CD14-positive monocyte (primary cell): Measurements from ENCODE around the gene RIMS1. TPM values are rescaled to one million over a fixed set of nuclear protein-coding genes. Genes with fewer than 3 reads are reported as not detected.

Experiments used
- DNase-seq, 3 donors: peaks; one replicate each; pipeline ENCODE4 v3.0.0-alpha.2; 2011 to 2022
- H2AFZ ChIP-seq: 2 replicates; pipeline ENCODE4 v1.6.0; 2012; ENCODE audit warnings: mild to moderate bottlenecking, low read depth, low read length, inconsistent platforms; ENCODE audit not compliant: insufficient read depth, poor library complexity, severe bottlenecking
- H3K27ac ChIP-seq, 2 donors: 1 replicate in 1 of 2; 2 replicates in 1 of 2; pipeline ENCODE4 v1.5.1; 2012 to 2013; ENCODE audit warnings: low read length in 2 of 2, control low read depth in 1 of 2, inconsistent platforms in 1 of 2, low read depth in 1 of 2, mild to moderate bottlenecking in 1 of 2
- H3K27me3 ChIP-seq, 2 donors: one replicate each; pipeline versions ENCODE4 v1.6.0 to v1.6.1; 2011 to 2013; ENCODE audit warnings: low read length in 2 of 2; ENCODE audit not compliant: control insufficient read depth in 2 of 2, insufficient read depth in 2 of 2
- H3K36me3 ChIP-seq, 2 donors: replicated peaks in 1 of 2; 1 replicate in 1 of 2; 2 replicates in 1 of 2; pipeline versions ENCODE4 v1.5.1 to v1.6.1; 2012 to 2013; ENCODE audit warnings: low read length in 2 of 2, control low read depth in 1 of 2, inconsistent platforms in 1 of 2, mild to moderate bottlenecking in 1 of 2; ENCODE audit not compliant: insufficient read depth in 2 of 2, control insufficient read depth in 1 of 2
- H3K4me1 ChIP-seq, 2 donors: 1 replicate in 1 of 2; 2 replicates in 1 of 2; pipeline versions ENCODE4 v1.5.1 to v1.6.1; 2012 to 2013; ENCODE audit warnings: low read length in 2 of 2, control low read depth in 1 of 2, inconsistent platforms in 1 of 2, mild to moderate bottlenecking in 1 of 2, moderate library complexity in 1 of 2; ENCODE audit not compliant: insufficient read depth in 2 of 2, control insufficient read depth in 1 of 2
- H3K4me2 ChIP-seq: replicated peaks from 2 replicates; pipeline ENCODE3; 2012; ENCODE audit warnings: low read length, moderate library complexity, mild to moderate bottlenecking; ENCODE audit not compliant: poor library complexity, severe bottlenecking; ENCODE audit errors: extremely low read depth
- H3K4me3 ChIP-seq, 3 experiments: fragments of 200-600 bp in 1 of 3; sonication (generic) in 1 of 3; replicated peaks in 1 of 3; 1 replicate in 2 of 3; 2 replicates in 1 of 3; pipeline ENCODE4 v1.5.1; 2011 to 2013; ENCODE audit warnings: low read length in 3 of 3, mild to moderate bottlenecking in 3 of 3, control low read depth in 2 of 3, low read depth in 2 of 3, inconsistent platforms in 1 of 3, moderate library complexity in 1 of 3
- H3K79me2 ChIP-seq: 2 replicates; pipeline ENCODE4 v1.6.0; 2012; ENCODE audit warnings: mild to moderate bottlenecking, control low read depth, inconsistent platforms, low read length, moderate library complexity; ENCODE audit not compliant: insufficient read depth
- H3K9ac ChIP-seq: 2 replicates; pipeline ENCODE4 v1.6.0; 2017; ENCODE audit warnings: low read length, mild to moderate bottlenecking; ENCODE audit not compliant: insufficient read depth, poor library complexity, severe bottlenecking
- H3K9me3 ChIP-seq, 2 donors: replicated peaks in 1 of 2; 1 replicate in 1 of 2; 2 replicates in 1 of 2; pipeline versions ENCODE4 v1.5.1 to v1.6.1; 2012 to 2013; ENCODE audit warnings: low read length in 2 of 2, control low read depth in 1 of 2; ENCODE audit not compliant: control insufficient read depth in 1 of 2, insufficient read depth in 1 of 2
- H4K20me1 ChIP-seq: 2 replicates; pipeline ENCODE4 v1.6.0; 2012; ENCODE audit warnings: mild to moderate bottlenecking, low read length, control low read depth, moderate library complexity; ENCODE audit not compliant: insufficient read depth
- H3K27ac Mint-ChIP-seq, 7 donors: one replicate each; pipeline ENCODE4 v1.8.0; 2020; ENCODE audit warnings: mild to moderate bottlenecking in 7 of 7, mixed read lengths in 7 of 7, moderate library complexity in 6 of 7, inconsistent platforms in 2 of 7
- H3K27me3 Mint-ChIP-seq, 3 donors: one replicate each; pipeline ENCODE4 v1.8.0; 2021 to 2022; ENCODE audit warnings: low read depth in 3 of 3, mild to moderate bottlenecking in 3 of 3, mixed read lengths in 3 of 3, moderate library complexity in 3 of 3, inconsistent platforms in 1 of 3
- H3K36me3 Mint-ChIP-seq, 2 donors: one replicate each; pipeline ENCODE4 v1.8.0; 2020; ENCODE audit warnings: mixed read lengths in 2 of 2, inconsistent platforms in 1 of 2, mild to moderate bottlenecking in 1 of 2
- H3K4me1 Mint-ChIP-seq: one replicate; pipeline ENCODE4 v1.8.0; 2020; ENCODE audit warnings: mild to moderate bottlenecking, mixed read lengths
- H3K4me3 Mint-ChIP-seq, 2 donors: one replicate each; pipeline ENCODE4 v1.8.0; 2020; ENCODE audit warnings: mild to moderate bottlenecking in 2 of 2, mixed read lengths in 2 of 2, moderate library complexity in 1 of 2
- H3K9me3 Mint-ChIP-seq, 7 donors: one replicate each; pipeline ENCODE4 v1.8.0; 2020 to 2022; ENCODE audit warnings: mixed read lengths in 7 of 7, mild to moderate bottlenecking in 6 of 7, moderate library complexity in 6 of 7, inconsistent platforms in 2 of 7
- WGBS: methylation state at CpG from one replicate; pipeline ENCODE4 v1.1.5; 2013; ENCODE audit warnings: missing lambda C conversion rate; ENCODE audit not compliant: insufficient coverage; 5-methylcytosine and 5-hydroxymethylcytosine counted together
- intact Hi-C, 2 donors: fragments of 100-400 bp; cut with micrococcal nuclease; formaldehyde crosslinking; loops; one replicate each; pipeline versions ENCODE4 v1.15.0 to v1.15.1; 2023
- polyA plus RNA-seq, 3 donors: library from polyadenylated mRNA; depleted of rRNA in 1 of 3; unstranded in 2 of 3; stranded (reverse) in 1 of 3; fragments of 300-500 nt in 2 of 3; fragments of >200 nt in 1 of 3; fragmentation: Illumina TruSeq in 2 of 3; gene quantifications; 1 replicate in 2 of 3; 2 replicates in 1 of 3; pipeline ENCODE4 v1.2.3, GENCODE V29; 2012 to 2021
- TF ChIP-seq, protein P1 (sequence below): fragments of 200-600 bp; IDR thresholded peaks from one replicate; pipeline ENCODE4 v1.8.0; 2022; ENCODE audit warnings: antibody characterized with exemption, mild to moderate bottlenecking

Gene RIMS1
- polyA plus RNA-seq, 3 donors = not detected

- H3K9me3 ChIP-seq = no peaks in the 10 kb centered on the region
- H3K36me3 ChIP-seq = no peaks in the 10 kb centered on the region
- no peak overlapping the region for H3K4me3 Mint-ChIP-seq
- H4K20me1 ChIP-seq = no peaks in the 10 kb centered on the region
- H3K27me3 ChIP-seq = no peaks in the 10 kb centered on the region
- H3K27me3 Mint-ChIP-seq = no peaks in the 10 kb centered on the region
- no peak overlapping the region for H3K27ac Mint-ChIP-seq
- H3K4me1 Mint-ChIP-seq = no peaks in the 10 kb centered on the region
- H3K9me3 Mint-ChIP-seq = no peaks in the 10 kb centered on the region
- intact Hi-C loops = no loop called here
- H2AFZ ChIP-seq = no peak overlapping the region
- H3K9ac ChIP-seq = no peak overlapping the region
- 100% methylated on average over 1 of the region's 2 CpGs for WGBS
- H3K79me2 ChIP-seq = no peaks in the 10 kb centered on the region
- no peak overlapping the region for H3K27ac ChIP-seq
- no peaks in the 10 kb centered on the region for H3K4me1 ChIP-seq
- H3K4me3 ChIP-seq = no peak overlapping the region
- TF ChIP-seq, protein P1, sequence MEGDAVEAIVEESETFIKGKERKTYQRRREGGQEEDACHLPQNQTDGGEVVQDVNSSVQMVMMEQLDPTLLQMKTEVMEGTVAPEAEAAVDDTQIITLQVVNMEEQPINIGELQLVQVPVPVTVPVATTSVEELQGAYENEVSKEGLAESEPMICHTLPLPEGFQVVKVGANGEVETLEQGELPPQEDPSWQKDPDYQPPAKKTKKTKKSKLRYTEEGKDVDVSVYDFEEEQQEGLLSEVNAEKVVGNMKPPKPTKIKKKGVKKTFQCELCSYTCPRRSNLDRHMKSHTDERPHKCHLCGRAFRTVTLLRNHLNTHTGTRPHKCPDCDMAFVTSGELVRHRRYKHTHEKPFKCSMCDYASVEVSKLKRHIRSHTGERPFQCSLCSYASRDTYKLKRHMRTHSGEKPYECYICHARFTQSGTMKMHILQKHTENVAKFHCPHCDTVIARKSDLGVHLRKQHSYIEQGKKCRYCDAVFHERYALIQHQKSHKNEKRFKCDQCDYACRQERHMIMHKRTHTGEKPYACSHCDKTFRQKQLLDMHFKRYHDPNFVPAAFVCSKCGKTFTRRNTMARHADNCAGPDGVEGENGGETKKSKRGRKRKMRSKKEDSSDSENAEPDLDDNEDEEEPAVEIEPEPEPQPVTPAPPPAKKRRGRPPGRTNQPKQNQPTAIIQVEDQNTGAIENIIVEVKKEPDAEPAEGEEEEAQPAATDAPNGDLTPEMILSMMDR = no peak
- H3K36me3 Mint-ChIP-seq = no peaks in the 10 kb centered on the region
- no peak overlapping the region for H3K4me2 ChIP-seq
- DNase-seq = no peak
Observed at GRCh38 chr6:72048080-72048479, 161.7 kb downstream of the RIMS1 start.

DNA sequence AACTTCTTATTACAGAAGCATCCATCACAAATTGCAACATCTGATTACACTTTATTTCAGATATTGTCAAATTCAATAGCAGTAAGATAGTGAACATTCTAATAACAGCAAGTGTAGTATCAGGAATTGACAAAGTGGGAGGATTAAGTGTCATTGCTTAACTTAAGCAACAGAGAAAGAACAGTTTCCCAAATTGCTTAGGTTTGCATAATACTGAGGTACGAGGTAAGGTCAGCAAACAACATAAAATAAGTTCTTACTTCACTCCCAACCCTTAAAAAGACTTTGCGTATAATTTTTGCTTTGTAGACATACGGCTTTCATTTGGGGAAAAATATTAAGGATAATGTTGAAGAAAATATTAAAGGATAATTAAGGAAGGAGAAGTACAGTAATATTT is 163.0 kb downstream of the RIMS1 start:
- TF ChIP-seq, protein P1 = no peak
- H3K36me3 Mint-ChIP-seq = no peaks in the 10 kb centered on the region
- no peak overlapping the region for H3K27ac ChIP-seq
- no peak overlapping the region for H2AFZ ChIP-seq
- no peak overlapping the region for H3K4me2 ChIP-seq
- intact Hi-C loops = no loop called here
- no peak overlapping the region for H3K27ac Mint-ChIP-seq
- no peaks in the 10 kb centered on the region for H3K27me3 ChIP-seq
- no CpG with 5 or more reads among the region's 3 CpGs for WGBS
- no peak overlapping the region for H3K4me3 Mint-ChIP-seq
- H3K4me1 Mint-ChIP-seq = no peaks in the 10 kb centered on the region
- no peak for DNase-seq
- H3K27me3 Mint-ChIP-seq = no peaks in the 10 kb centered on the region
- no peak overlapping the region for H3K4me3 ChIP-seq
- H4K20me1 ChIP-seq = no peaks in the 10 kb centered on the region
- H3K79me2 ChIP-seq = no peaks in the 10 kb centered on the region
- peaks cover 0 to 2% (median 0%) of the 10 kb centered on the region in 7 donors for H3K9me3 Mint-ChIP-seq
- H3K4me1 ChIP-seq = no peaks in the 10 kb centered on the region
- H3K36me3 ChIP-seq = no peaks in the 10 kb centered on the region
- H3K9ac ChIP-seq = no peak overlapping the region
- no peaks in the 10 kb centered on the region for H3K9me3 ChIP-seq
